Tibial nerve (tissue), 4 donors: ENCODE measurements around the gene CFAP45.

Experiments
- EP300 ChIP-seq, 2 donors: sonication (generic); formaldehyde crosslinking; IDR thresholded peaks; one replicate each; pipeline ENCODE4 v1.6.1; 2017; ENCODE audit warnings: antibody characterized with exemption in 2 of 2, mild to moderate bottlenecking in 1 of 2
- POLR2A ChIP-seq, 2 donors: fragments of 450-650 bp; IDR thresholded peaks; one replicate each; pipeline ENCODE4 v1.6.1; 2017; ENCODE audit warnings: antibody characterized with exemption in 2 of 2, mild to moderate bottlenecking in 2 of 2, moderate library complexity in 2 of 2
- TF ChIP-seq, protein P1 (sequence below), 5 experiments: fragments of 200-600 bp in 3 of 5; fragments of 450-650 bp in 2 of 5; sonication (generic) in 3 of 5; IDR thresholded peaks; one replicate each; pipeline ENCODE4 v1.5.1; 2016 to 2019; ENCODE audit warnings: antibody characterized with exemption in 5 of 5, mild to moderate bottlenecking in 3 of 5, moderate library complexity in 2 of 5

DNA sequence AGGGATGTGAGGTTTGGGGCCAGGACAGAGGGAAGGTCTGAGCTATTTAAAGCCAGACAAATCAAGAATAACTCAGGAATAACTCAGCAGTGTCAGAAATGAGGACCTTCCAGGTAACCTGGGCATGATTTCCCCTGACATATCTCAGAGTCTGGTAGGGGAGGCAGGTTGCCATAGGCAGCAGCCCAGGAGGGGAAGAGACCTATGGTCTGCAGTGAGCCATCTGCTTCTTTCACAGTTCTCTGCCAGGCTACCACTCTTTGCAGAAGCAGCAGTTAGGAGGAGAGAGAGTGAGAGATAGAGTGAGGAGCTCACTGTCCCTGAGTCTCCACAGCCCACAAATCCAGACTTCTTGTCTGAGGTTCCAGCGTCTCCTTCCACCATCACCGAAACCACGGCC, 31.2 kb downstream of the CFAP45 start:
- TF ChIP-seq, protein P1, sequence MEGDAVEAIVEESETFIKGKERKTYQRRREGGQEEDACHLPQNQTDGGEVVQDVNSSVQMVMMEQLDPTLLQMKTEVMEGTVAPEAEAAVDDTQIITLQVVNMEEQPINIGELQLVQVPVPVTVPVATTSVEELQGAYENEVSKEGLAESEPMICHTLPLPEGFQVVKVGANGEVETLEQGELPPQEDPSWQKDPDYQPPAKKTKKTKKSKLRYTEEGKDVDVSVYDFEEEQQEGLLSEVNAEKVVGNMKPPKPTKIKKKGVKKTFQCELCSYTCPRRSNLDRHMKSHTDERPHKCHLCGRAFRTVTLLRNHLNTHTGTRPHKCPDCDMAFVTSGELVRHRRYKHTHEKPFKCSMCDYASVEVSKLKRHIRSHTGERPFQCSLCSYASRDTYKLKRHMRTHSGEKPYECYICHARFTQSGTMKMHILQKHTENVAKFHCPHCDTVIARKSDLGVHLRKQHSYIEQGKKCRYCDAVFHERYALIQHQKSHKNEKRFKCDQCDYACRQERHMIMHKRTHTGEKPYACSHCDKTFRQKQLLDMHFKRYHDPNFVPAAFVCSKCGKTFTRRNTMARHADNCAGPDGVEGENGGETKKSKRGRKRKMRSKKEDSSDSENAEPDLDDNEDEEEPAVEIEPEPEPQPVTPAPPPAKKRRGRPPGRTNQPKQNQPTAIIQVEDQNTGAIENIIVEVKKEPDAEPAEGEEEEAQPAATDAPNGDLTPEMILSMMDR (IDR thresholded peaks at IDR 0.05): no peak
- TF ChIP-seq POLR2A (IDR thresholded peaks at IDR 0.05) (no peak), EP300 (IDR thresholded peaks at IDR 0.05) (no peak)
